ENCODE measurements around the gene WWOX.

WWOX gene

GRCh38 chr16:78147911-78148401, 48.5 kb downstream of the WWOX start:
- DNase-seq = no peak

GRCh38 chr16:78150233-78150632, 50.8 kb downstream of the WWOX start:
- no peak for DNase-seq

GRCh38 chr16:78154729-78155461, 55.4 kb downstream of the WWOX start:
- DNase-seq = no peak

GRCh38 chr16:78155791-78156345, 56.4 kb downstream of the WWOX start:
- DNase-seq = no peak

- no peak for DNase-seq
These were observed 61.7 kb downstream of the WWOX start for GRCh38 chr16:78161023-78161729.

DNA sequence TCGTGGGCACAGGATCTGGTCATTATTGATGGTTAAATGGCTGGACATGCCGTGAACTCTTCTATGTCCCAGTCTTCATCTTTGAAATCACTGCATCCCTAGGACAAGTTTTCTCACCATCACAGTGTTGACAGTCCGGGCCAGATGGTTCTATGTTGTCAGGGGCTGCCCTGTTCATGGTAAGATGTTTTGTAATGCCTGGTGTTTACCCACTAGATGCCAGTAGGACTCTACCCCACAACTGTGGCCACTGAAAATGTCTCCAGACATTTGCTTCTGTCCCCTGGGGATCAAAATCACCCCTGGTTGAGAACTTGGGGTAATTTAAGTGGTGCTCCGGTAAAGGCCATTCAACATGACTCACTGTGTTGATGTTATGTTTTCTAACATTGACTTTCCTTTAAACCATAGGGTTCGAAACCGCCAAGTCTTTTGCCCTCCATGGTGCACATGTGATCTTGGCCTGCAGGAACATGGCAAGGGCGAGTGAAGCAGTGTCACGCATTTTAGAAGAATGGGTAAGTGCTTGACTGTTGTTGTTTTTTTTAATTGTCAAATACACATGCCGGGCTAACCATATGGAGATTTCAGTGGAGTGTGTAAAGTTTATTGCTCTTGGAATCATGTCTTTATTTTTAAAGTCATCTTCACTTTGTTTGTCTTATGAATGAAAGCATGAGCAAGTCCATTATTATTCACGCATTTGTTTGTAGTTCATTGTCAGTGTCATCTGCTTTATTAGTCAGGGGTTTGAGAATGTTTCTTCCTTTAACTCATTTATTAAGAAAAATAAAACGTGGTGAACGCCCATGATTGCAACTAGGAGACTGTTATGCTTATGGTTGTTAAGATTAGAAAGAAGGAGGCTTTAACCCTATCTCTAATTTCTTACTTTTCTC, 64.6 kb downstream of the WWOX start:
- no peak for DNase-seq

- no peak for DNase-seq
These were observed 71.1 kb downstream of the WWOX start for GRCh38 chr16:78170494-78170933.

DNA sequence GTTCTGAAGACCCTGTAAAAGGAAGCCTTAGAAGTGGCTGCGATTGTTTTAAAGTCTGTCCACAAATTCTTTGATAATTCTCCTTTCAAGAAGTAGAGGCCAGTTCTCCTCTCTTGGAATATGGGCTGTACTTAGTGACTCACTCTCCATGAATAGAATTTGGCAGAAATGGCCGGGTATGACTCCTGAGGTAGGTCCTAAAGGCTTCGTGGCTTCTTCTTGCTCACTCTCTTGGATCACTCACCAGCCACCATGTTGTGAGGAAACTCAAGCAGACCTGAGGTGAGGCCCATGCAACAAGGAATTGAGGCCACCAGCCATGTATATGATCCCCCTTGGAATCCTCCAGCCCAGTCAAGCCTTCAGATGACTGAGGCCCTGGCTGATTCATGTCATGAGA, 75.8 kb downstream of the WWOX start:
- no peak for DNase-seq

- no peak for DNase-seq
These were observed 77.0 kb downstream of the WWOX start for GRCh38 chr16:78176435-78176834.

DNA sequence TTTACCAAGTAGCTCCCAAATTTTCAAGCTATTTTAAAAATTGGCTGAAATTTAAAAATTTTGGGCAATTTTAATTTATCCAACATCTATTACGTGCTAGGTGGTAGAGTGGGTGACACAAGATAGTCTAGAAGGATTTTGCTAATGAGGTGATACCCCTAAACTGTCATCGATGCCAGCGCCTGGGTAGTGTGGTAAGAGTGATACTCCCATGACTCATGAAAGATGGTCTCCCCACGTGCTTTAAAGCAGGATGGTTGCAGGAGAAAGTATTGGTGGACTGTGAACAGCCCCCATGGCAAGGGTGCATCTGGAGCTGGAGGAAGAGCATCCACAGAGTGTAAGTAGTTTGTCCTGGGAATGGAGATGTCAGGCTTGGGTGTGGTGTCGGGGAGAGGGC, 77.8 kb downstream of the WWOX start:
- DNase-seq = no peak

DNA sequence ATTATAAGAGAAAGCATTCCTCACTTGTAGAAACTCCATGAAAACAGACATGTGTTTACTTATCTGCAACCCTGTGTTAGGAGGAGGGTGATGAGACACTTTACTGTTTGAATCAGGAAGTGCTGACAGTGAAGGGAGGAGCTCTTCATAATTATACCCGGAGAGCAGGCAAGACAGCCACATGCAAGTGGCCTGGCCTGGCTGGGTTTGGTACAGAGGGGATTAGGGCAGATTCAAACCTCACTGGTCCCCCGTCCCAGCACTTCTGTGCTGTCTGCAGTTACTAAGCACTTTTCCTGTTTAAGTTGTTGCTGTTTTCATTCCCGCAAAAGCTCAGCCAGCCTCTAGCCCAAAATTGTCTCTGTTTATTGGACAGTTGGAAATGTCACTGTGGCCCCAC, 78.5 kb downstream of the WWOX start:
- DNase-seq = no peak

DNA sequence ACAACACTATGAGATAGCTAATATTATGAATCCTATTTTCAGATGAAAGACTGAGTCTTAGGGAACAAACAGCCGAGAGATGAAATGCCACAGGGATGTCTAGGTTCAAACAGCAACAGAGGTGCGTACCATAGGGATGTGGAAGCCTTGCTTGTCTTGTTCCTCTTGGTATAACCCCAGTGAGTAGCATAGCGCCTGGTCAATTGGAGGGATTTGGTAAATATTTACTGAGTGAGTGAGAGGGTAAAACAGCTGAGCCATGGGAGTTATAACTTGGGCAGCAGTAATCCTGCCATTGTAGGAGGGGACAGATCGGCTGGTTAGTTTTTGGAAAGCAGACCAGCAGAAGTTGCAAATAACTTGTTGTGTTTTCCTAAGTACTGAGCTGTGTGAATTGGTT, 80.2 kb downstream of the WWOX start:
- DNase-seq = no peak

- DNase-seq = no peak
These were observed 80.9 kb downstream of the WWOX start for GRCh38 chr16:78180349-78180748.

GRCh38 chr16:78183437-78184237, 84.2 kb downstream of the WWOX start:
- DNase-seq = no peak

DNA sequence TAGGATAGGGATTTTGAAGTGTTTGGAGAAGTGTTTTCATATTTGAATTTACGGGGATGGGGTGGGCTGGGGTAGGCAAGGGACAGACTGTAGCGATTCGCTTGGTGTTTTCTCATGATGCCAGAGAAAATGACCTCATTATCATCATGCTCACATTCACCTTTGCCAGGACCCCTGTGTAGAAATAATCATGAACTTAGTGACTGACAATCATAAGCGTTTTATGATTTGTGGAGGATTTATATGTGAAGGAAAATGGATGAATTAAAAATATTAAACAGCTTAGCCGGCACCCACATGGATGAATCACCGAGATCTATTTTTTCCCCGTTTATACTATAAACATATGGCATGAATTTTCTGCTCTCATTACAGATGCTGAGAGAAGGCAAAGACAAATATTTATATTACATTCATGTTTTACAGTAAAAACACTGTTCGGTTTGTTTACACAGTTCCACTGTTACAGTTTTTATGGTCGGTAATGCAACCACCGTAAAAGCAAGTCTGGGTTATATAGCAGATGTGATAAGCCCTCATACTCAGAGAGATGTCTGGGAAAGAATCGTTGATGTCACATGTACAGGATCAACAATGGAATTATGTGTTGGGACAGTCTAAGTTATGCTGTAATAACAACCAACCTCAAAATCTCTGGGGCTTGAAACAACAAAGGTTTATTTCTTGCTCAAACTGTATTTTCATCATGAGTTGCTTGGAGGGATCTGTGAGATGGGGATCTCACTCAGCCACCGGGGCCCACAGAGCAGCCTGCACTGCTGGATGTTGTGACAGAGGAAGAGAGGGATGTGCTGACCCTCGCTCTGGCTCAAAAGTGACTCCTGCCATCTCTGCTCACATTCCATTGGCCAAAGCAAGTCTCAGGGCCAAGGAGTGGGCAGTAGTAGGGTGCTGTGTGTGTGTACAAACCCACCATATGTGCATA, 85.1 kb downstream of the WWOX start:
- DNase-seq = no peak

- DNase-seq = no peak
These were observed 89.7 kb downstream of the WWOX start for GRCh38 chr16:78189121-78189520.

DNA sequence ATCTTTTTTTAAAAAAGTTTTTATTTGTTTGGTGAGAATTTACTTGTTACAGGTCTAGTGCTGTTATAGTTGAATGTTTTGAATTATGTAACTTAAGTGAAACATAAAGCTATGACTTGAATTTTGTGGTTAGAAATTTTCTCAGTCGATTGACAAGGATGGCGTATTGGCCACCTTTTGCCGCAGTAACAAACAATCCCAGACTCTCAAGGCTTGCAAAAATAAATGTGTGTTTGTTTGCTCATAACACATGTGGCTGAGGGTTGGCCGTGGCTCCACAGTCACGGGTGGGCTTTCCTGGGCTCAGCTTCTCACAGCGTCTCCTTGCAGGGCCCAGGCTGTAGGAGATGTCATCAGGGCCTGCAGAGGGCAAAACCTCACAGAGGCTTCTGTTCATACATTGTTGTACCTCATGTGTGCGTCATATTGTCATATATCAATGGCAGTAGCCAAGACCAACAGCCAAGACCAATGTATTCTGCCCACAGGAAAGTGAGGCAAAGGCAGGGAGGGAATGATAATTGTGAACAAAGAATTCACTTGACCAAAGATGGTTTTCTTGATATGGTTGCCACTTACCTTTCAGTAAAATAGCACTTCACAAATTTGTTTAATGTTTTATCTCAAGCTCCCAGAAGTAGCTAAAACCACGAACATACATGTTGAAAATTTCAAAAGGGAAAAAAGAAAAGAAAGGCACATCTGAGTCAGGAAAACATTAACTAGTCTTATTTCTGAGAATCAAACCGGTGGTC, 93.5 kb downstream of the WWOX start:
- no peak for DNase-seq

GRCh38 chr16:78194948-78195347, 95.5 kb downstream of the WWOX start:
- DNase-seq = no peak

GRCh38 chr16:78195797-78196196, 96.3 kb downstream of the WWOX start:
- no peak for DNase-seq

DNA sequence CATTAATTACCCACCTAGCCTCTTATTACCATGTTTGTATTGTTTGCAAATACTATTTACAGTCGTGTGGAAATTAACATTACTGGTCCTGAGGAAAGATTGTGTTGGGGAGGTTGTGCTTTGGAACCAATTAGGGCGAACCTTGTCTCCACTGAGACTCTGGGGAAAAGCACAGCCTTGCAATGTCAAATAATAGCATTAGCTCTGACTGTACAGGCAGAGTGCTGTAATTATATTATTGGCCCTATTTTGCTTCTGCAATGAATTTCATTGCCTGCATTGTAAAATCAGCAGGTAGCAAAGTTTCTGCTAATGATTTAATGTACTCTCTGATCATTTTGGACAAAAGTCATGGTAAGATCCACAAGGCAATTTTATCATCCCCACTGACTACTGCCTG, 97.0 kb downstream of the WWOX start:
- DNase-seq = no peak

Data from KG1 (cell line).